Epithelial cell of prostate (primary cell): Measurements from ENCODE around the gene RAPH1.
"Not testable (repeated sequence)": the region's sequence is repeated elsewhere in the genome, so short reads cannot be mapped to it uniquely, and the experiment has no call there.

Source experiments
- DNase-seq: peaks from one replicate; pipeline ENCODE4 v3.0.0-alpha.2; 2011; ENCODE audit warnings: low read depth, low spot score
- H3K27ac ChIP-seq: fragments of 450-650 bp; 2 replicates; pipeline ENCODE4 v1.5.1; 2017; ENCODE audit warnings: mild to moderate bottlenecking

The RAPH1 gene

GRCh38 chr2:203388153-203388552 is 146.9 kb downstream of the RAPH1 start:
- H3K27ac ChIP-seq, DNase-seq: not testable (repeated sequence)

GRCh38 chr2:203383038-203383437 is 152.1 kb downstream of the RAPH1 start:
- no peak for DNase-seq

GRCh38 chr2:203379156-203379555 is 155.9 kb downstream of the RAPH1 start:
- no peak overlapping the region for H3K27ac ChIP-seq
- no peak for DNase-seq

More at GRCh38 chr2:203383038-203383437, 152.1 kb downstream of the RAPH1 start:
- H3K27ac ChIP-seq: no peak overlapping the region

DNA sequence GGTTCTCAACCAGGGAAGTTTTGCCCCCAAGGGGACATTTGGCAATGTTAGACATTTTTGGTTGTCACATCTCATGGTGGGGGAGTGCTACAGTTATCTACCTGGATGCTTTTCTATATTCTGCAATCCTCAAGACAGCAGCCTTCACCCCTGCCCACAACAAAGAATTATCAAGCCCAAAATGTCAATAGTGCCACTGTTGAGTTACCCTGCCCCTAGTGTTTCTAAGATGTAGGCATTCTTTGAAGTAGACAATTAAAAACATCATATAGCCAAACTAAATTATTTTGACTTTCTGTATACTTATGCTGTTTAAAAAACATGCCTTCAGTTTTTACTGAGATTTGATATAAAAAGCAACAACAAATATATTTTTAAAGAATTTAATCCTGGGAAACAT is 158.9 kb downstream of the RAPH1 start:
- no peak overlapping the region for H3K27ac ChIP-seq
- DNase-seq: no peak

- DNase-seq, H3K27ac ChIP-seq: not testable (repeated sequence)
Observed at GRCh38 chr2:203372706-203373105, 162.4 kb downstream of the RAPH1 start.

DNA sequence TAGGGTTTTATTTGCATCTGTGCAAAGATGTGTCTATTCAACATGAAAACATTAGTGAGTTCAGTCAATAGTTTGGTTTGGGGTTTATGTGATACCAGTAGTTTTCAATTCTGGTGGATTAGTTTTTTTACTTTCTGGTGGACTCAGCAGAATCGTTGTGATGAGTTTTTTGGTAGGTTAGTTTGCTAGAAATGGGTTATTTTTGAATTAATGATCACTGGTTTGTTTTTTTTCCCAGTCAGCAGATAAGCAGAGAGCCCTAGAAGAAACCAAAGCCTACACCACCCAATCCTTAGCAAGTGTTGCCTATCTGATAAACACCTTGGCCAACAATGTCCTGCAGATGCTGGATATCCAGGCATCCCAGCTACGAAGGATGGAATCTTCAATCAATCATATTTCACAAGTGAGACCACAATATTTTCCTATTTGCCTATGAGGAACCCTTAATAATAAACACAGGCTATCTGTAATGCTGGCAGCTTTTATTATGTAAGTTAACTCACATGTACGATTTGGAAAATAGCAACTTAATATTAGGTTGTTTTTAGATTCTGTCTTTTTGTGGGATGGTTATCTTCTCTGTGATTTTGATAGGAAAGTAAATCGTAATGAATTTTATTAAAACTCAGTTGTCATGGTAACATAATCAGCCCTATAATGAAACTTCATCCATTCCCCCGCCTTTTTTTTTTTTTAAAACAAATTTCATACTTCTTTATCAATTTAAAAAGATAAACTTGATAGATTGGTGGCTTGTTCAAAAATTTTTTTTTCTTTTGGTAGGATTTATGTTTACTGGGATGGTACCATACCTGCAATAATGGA is 168.2 kb downstream of the RAPH1 start:
- no peak overlapping the region for H3K27ac ChIP-seq
- no peak for DNase-seq

- H3K27ac ChIP-seq: no peak overlapping the region
- no peak for DNase-seq
Observed at GRCh38 chr2:203361922-203362321, 173.2 kb downstream of the RAPH1 start.

DNA sequence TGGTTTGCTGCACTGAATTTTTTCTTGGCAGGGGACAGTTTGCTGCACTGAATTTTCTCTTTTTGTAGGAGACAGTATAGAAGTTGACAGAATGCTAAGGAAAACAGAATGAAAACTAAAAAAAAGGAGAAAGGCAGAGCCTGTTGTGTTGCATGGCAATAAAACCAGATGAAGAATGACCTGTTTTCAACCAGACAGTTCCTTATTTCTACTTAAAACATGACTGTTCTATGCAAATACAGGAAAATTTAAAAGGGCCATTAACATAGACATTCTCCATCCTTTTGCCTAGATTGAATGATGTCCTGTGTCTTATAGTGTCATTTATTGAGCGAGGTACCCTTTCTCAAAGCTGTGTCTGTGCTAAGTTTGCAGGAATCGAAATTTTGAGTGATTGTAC is 173.6 kb downstream of the RAPH1 start:
- DNase-seq: no peak
- no peak overlapping the region for H3K27ac ChIP-seq

- no peak for DNase-seq
Observed at GRCh38 chr2:203360833-203361430, 174.2 kb downstream of the RAPH1 start.

GRCh38 chr2:203359450-203359849 is 175.7 kb downstream of the RAPH1 start:
- H3K27ac ChIP-seq: no peak overlapping the region
- DNase-seq: no peak

More at GRCh38 chr2:203360833-203361430, 174.2 kb downstream of the RAPH1 start:
- no peak overlapping the region for H3K27ac ChIP-seq

DNA sequence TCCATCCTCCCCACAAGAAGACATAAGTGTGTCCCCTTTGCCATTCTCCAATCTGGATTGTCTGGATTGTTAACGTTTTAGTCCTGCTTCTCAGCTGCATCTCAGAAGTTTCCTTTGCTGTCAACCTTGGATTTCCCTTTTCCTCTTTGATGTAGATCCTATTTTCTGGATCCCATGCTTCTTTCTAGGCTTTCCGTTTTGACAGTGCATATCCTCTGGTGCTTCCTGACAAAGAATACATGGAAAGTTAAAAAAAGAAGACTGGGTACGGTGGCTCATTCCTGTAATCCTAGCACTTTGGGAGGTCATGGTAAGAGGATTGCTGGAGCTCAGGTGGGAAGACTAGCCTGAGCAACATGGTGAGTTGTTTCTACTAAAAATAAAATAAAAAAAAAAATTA is 180.1 kb downstream of the RAPH1 start:
- DNase-seq: no peak
- H3K27ac ChIP-seq: no peak overlapping the region

DNA sequence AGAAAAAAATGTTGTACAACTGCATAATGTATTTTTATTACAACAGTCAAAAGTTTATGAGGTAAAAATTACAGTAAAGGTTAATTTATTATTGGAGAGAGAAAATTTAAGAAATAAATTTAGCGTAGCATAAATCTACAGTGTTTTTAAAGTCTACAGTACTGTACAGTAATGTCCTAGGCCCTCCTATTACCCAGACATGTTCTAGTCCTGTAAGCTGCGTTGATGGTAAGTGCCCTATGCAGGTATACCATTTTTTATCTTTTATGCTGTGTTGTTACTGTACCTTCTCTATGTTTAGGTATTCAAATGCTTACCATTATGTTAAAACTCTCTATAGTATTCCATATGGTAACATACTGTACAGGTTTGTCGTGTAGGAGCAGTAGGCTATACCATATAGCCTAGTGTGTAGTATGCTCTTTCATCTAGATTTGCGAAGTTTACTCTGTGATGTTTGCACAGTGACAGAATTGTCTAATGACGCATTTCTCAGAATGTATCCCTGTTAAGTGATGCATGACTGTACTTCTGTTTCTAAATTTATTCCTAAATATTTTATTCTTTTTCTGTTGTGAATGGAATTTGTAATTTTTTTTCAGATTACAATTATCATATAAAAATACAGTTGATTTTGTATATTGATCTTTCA is 182.4 kb downstream of the RAPH1 start:
- DNase-seq: no peak
- no peak overlapping the region for H3K27ac ChIP-seq

- no peak overlapping the region for H3K27ac ChIP-seq
Observed at GRCh38 chr2:203347375-203347774, 187.7 kb downstream of the RAPH1 start.

DNA sequence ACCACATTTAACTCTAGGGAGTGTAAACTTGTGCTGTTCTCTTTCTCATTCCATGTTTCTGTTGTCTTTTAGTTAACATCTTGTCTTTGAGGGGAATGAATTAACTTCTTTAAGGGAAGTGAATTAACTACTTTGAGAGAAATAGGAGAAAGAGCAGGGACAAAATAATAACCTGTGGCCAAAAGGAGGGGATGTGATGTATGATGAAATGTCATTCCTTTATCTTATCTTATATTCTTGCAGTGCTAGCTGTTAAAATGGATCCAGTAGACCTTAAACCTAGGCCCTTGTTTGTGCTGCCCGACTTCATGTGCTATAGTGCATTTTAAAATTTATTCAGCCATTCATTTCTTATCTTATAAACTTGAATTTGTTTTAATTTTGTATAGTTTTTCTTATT is 188.5 kb downstream of the RAPH1 start:
- DNase-seq: no peak

More at GRCh38 chr2:203347375-203347774, 187.7 kb downstream of the RAPH1 start:
- no peak for DNase-seq

DNA sequence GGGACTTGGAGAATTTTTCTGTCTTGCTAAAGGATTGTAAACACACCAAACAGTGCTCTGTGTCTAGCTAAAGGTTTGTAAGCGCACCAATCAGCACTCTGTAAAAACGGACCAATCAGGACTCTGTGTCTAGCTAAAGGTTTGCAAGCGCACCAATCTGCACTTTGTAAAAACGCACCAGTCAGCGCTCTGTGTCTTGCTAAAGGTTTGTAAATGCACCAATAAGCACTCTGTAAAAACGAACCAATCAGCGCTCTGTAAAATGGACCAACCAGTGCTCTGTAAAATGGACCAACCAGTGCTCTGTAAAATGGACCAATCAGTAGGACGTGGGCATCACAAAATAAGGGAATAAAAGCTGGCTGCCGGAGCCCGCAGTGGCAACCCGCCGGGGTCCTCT is 190.4 kb downstream of the RAPH1 start:
- no peak for DNase-seq
- H3K27ac ChIP-seq: no peak overlapping the region

More for the DNA sequence above, 188.5 kb downstream of the RAPH1 start:
- no peak overlapping the region for H3K27ac ChIP-seq
